Stomach smooth muscle (tissue), 2 donors: Measurements from ENCODE around the gene FYN.

Source experiments
- H3K27ac ChIP-seq: one replicate; pipeline ENCODE4 v1.7.0; 2013; ENCODE audit warnings: mild to moderate bottlenecking, low read length, inconsistent platforms
- H3K27me3 ChIP-seq, 2 donors: one replicate each; pipeline ENCODE4 v1.7.0; 2013; ENCODE audit warnings: low read length in 2 of 2; ENCODE audit not compliant: insufficient read depth in 2 of 2, control insufficient read depth in 1 of 2
- H3K36me3 ChIP-seq, 2 donors: one replicate each; pipeline ENCODE4 v1.7.0; 2013; ENCODE audit warnings: low read length in 2 of 2; ENCODE audit not compliant: control insufficient read depth in 2 of 2, insufficient read depth in 2 of 2
- H3K4me1 ChIP-seq: one replicate; pipeline ENCODE4 v1.7.0; 2013; ENCODE audit warnings: low read length; ENCODE audit not compliant: control insufficient read depth, insufficient read depth
- H3K4me3 ChIP-seq, 2 donors: one replicate each; pipeline ENCODE4 v1.7.0; 2013; ENCODE audit warnings: low read length in 2 of 2
- H3K9ac ChIP-seq, 2 donors: one replicate each; pipeline ENCODE4 v1.7.0; 2013; ENCODE audit warnings: low read length in 2 of 2, mild to moderate bottlenecking in 1 of 2
- H3K9me3 ChIP-seq, 2 donors: one replicate each; pipeline ENCODE4 v1.7.0; 2013; ENCODE audit warnings: low read length in 2 of 2; ENCODE audit not compliant: control insufficient read depth in 2 of 2
- donor health status: healthy.
- donor health status: Pancreatic carcinoma.

Gene FYN

GRCh38 chr6:111737065-111737521 lies 136.2 kb downstream of the FYN start:
- no peak overlapping the region for H3K4me3 ChIP-seq
- peaks cover 7% of the 10 kb centered on the region for H3K4me1 ChIP-seq
- no peaks in the 10 kb centered on the region for H3K27me3 ChIP-seq
- H3K9ac ChIP-seq, result no peak overlapping the region
- peaks cover 0 to 9% of the 10 kb centered on the region in 2 donors for H3K9me3 ChIP-seq
- no peaks in the 10 kb centered on the region for H3K36me3 ChIP-seq
- no peak overlapping the region for H3K27ac ChIP-seq

GRCh38 chr6:111736005-111736608 lies 137.1 kb downstream of the FYN start:
- no peak overlapping the region for H3K9ac ChIP-seq
- no peaks in the 10 kb centered on the region for H3K27me3 ChIP-seq
- no peaks in the 10 kb centered on the region for H3K36me3 ChIP-seq
- H3K4me3 ChIP-seq, result no peak overlapping the region
- no peak overlapping the region for H3K27ac ChIP-seq
- peaks cover 0 to 9% of the 10 kb centered on the region in 2 donors for H3K9me3 ChIP-seq
- peaks cover 11% of the 10 kb centered on the region for H3K4me1 ChIP-seq

GRCh38 chr6:111734068-111735061 lies 138.9 kb downstream of the FYN start:
- H3K27ac ChIP-seq, result no peak overlapping the region

GRCh38 chr6:111732390-111732789 lies 140.9 kb downstream of the FYN start:
- Histone ChIP-seq H3K27me3 (no peaks in the 10 kb centered on the region), H3K4me1 (peaks cover 11% of the 10 kb centered on the region), H3K9ac (no peak overlapping the region), H3K36me3 (no peaks in the 10 kb centered on the region), H3K9me3 (peaks cover 0 to 9% of the 10 kb centered on the region in 2 donors), H3K27ac (no peak overlapping the region), H3K4me3 (no peak overlapping the region)

More at GRCh38 chr6:111734068-111735061, 138.9 kb downstream of the FYN start:
- H3K4me3 ChIP-seq, result no peak overlapping the region
- H3K36me3 ChIP-seq, result no peaks in the 10 kb centered on the region
- no peaks in the 10 kb centered on the region for H3K27me3 ChIP-seq
- peaks cover 11% of the 10 kb centered on the region for H3K4me1 ChIP-seq
- H3K9ac ChIP-seq, result no peak overlapping the region
- H3K9me3 ChIP-seq, result peaks cover 0 to 9% of the 10 kb centered on the region in 2 donors

- no peak overlapping the region for H3K4me3 ChIP-seq
- no peaks in the 10 kb centered on the region for H3K27me3 ChIP-seq
- peaks cover 0 to 9% of the 10 kb centered on the region in 2 donors for H3K9me3 ChIP-seq
- H3K4me1 ChIP-seq, result peaks cover 9% of the 10 kb centered on the region
- H3K36me3 ChIP-seq, result no peaks in the 10 kb centered on the region
- H3K9ac ChIP-seq, result no peak overlapping the region
- H3K27ac ChIP-seq, result no peak overlapping the region
Measured at GRCh38 chr6:111731456-111732195, 141.6 kb downstream of the FYN start.

GRCh38 chr6:111730864-111731263 lies 142.4 kb downstream of the FYN start:
- Histone ChIP-seq H3K4me1 (peaks cover 9% of the 10 kb centered on the region), H3K4me3 (no peak overlapping the region), H3K9ac (no peak overlapping the region), H3K27ac (no peak overlapping the region), H3K36me3 (no peaks in the 10 kb centered on the region), H3K27me3 (no peaks in the 10 kb centered on the region), H3K9me3 (peaks cover 0 to 9% of the 10 kb centered on the region in 2 donors)

- Histone ChIP-seq H3K27ac (no peak overlapping the region), H3K36me3 (no peaks in the 10 kb centered on the region), H3K9me3 (peaks cover 0 to 7% of the 10 kb centered on the region in 2 donors), H3K4me3 (no peak overlapping the region), H3K27me3 (no peaks in the 10 kb centered on the region), H3K4me1 (peaks cover 9% of the 10 kb centered on the region), H3K9ac (no peak overlapping the region)
Measured at GRCh38 chr6:111727802-111728201, 145.4 kb downstream of the FYN start.

GRCh38 chr6:111727041-111727440 lies 146.2 kb downstream of the FYN start:
- Histone ChIP-seq H3K4me1 (peaks cover 9% of the 10 kb centered on the region), H3K36me3 (no peaks in the 10 kb centered on the region), H3K9me3 (no peaks in the 10 kb centered on the region), H3K4me3 (no peak overlapping the region), H3K9ac (no peak overlapping the region), H3K27me3 (no peaks in the 10 kb centered on the region), H3K27ac (no peak overlapping the region)

- no peak overlapping the region for H3K4me3 ChIP-seq
- no peaks in the 10 kb centered on the region for H3K27me3 ChIP-seq
- no peak overlapping the region for H3K27ac ChIP-seq
- no peaks in the 10 kb centered on the region for H3K36me3 ChIP-seq
- H3K9me3 ChIP-seq, result no peaks in the 10 kb centered on the region
- no peak overlapping the region for H3K9ac ChIP-seq
- peaks cover 4% of the 10 kb centered on the region for H3K4me1 ChIP-seq
Measured at GRCh38 chr6:111725446-111726112, 147.7 kb downstream of the FYN start.

GRCh38 chr6:111724505-111724904 lies 148.7 kb downstream of the FYN start:
- Histone ChIP-seq H3K4me1 (peaks cover 4% of the 10 kb centered on the region), H3K36me3 (no peaks in the 10 kb centered on the region), H3K9ac (no peak overlapping the region), H3K9me3 (no peaks in the 10 kb centered on the region), H3K4me3 (no peak overlapping the region), H3K27ac (no peak overlapping the region), H3K27me3 (no peaks in the 10 kb centered on the region)
